Activated CD4-positive, alpha-beta T cell treated with anti-CD3 and anti-CD28 coated beads, Interleukin-2, amount 10 ng/mL, durations not matched to agents 7 days and 5 days (primary cell): ENCODE data around the gene ACADVL. TPM values are rescaled to one million over a fixed set of nuclear protein-coding genes. Genes with fewer than 3 reads are reported as not detected.

ENCODE experiments used
- CTCF ChIA-PET: fragments of 350-600 bp; sonication (Branson Sonifier 250); formaldehyde crosslinking; loops from one replicate; lab custom pipeline; 2021; ENCODE audit warnings: antibody characterized with exemption; lab: Charles Lee
- POLR2A ChIA-PET: fragments of 350-600 bp; sonication (Branson Sonifier 250); formaldehyde crosslinking; loops from one replicate; lab custom pipeline; 2021; ENCODE audit warnings: antibody characterized with exemption; lab: Charles Lee
- DNase-seq: peaks from one replicate; pipeline ENCODE4 v3.0.0-alpha.2; 2020
- H3K27ac Mint-ChIP-seq: one replicate; pipeline ENCODE4 v1.8.0; 2021; ENCODE audit warnings: mild to moderate bottlenecking, moderate library complexity, mixed read lengths
- H3K27me3 Mint-ChIP-seq: one replicate; pipeline ENCODE4 v1.8.0; 2021; ENCODE audit warnings: mixed read lengths
- H3K36me3 Mint-ChIP-seq: one replicate; pipeline ENCODE4 v1.8.0; 2021; ENCODE audit warnings: low read depth, mixed read lengths
- H3K4me1 Mint-ChIP-seq: one replicate; pipeline ENCODE4 v1.8.0; 2021; ENCODE audit warnings: mixed read lengths
- H3K4me3 Mint-ChIP-seq: one replicate; pipeline ENCODE4 v1.8.0; 2021; ENCODE audit warnings: mild to moderate bottlenecking, moderate library complexity, mixed read lengths
- H3K9me3 Mint-ChIP-seq: one replicate; pipeline ENCODE4 v1.8.0; 2021; ENCODE audit warnings: mixed read lengths
- total RNA-seq, 2 experiments: library from RNA; stranded (reverse); gene quantifications; one replicate each; pipeline ENCODE4 v1.2.3, GENCODE V29; 2021

Gene ACADVL
- total RNA-seq, 2 experiments from 2014 or later: 338 to 370 TPM

- CTCF ChIA-PET: interaction anchor here (0.8 to 2.5 kb wide), 3 partner anchors 10 to 44 kb away, joined by 3 to 11 read pairs (median 3); partner anchors contain the start of gene GABARAP
- peak; percentile 100 for DNase-seq
- Mint-ChIP-seq H3K36me3 (peaks cover 20% of the 10 kb centered on the region), H3K27ac (peak within 1 kb of the TSS; percentile 99), H3K9me3 (no peaks in the 10 kb centered on the region), H3K4me3 (peak within 1 kb of the TSS; percentile 95), H3K4me1 (peaks cover 45% of the 10 kb centered on the region), H3K27me3 (no peaks in the 10 kb centered on the region)
- POLR2A ChIA-PET: no interaction called here
Measured at GRCh38 chr17:7251661-7252175, 32.0 kb downstream of the ACADVL start, which contains the start of gene CTDNEP1. Gene CTDNEP1, minus strand, starts transcription at chr17:7251734. Its CDS starts 438 bp downstream, at chr17:7251296.

GRCh38 chr17:7252176-7253043 is 32.7 kb downstream of the ACADVL start, which contains the start of gene ELP5:
Gene ELP5, plus strand, starts transcription at chr17:7252215. Its CDS starts 336 bp downstream, at chr17:7252551.
- Mint-ChIP-seq H3K4me3 (peak within 1 kb of the TSS; percentile 95), H3K36me3 (peaks cover 18% of the 10 kb centered on the region), H3K4me1 (peaks cover 47% of the 10 kb centered on the region), H3K27ac (peak within 1 kb of the TSS; percentile 99), H3K9me3 (no peaks in the 10 kb centered on the region), H3K27me3 (no peaks in the 10 kb centered on the region)
- ChIA-PET CTCF (interaction anchor here (1.0 to 2.5 kb wide), 2 partner anchors 11 to 40 kb away, joined by 3 to 11 read pairs; partner anchors contain the start of gene GABARAP), POLR2A (no interaction called here)
- peak; percentile 93 for DNase-seq

- Mint-ChIP-seq H3K4me1 (peaks cover 47% of the 10 kb centered on the region), H3K27me3 (no peaks in the 10 kb centered on the region), H3K36me3 (peaks cover 18% of the 10 kb centered on the region), H3K4me3 (peak overlapping the region; percentile 94), H3K9me3 (no peaks in the 10 kb centered on the region), H3K27ac (peak overlapping the region; percentile 99)
- ChIA-PET CTCF (no interaction called here), POLR2A (no interaction called here)
- DNase-seq: no peak
Measured at GRCh38 chr17:7253082-7253481, 33.3 kb downstream of the ACADVL start.

GRCh38 chr17:7254511-7254910 is 34.8 kb downstream of the ACADVL start:
- POLR2A ChIA-PET: no interaction called here

GRCh38 chr17:7256766-7257456 is 37.2 kb downstream of the ACADVL start:
- H3K36me3 Mint-ChIP-seq: peaks cover 24% of the 10 kb centered on the region
- POLR2A ChIA-PET: no interaction called here
- H3K4me3 Mint-ChIP-seq: no peak overlapping the region
- peaks cover 3% of the 10 kb centered on the region for H3K27me3 Mint-ChIP-seq
- CTCF ChIA-PET: interaction anchor here (0.6 to 1.2 kb wide), 5 partner anchors 10 to 37 kb away, joined by 3 read pairs; no protein-coding TSS in a partner anchor
- no peaks in the 10 kb centered on the region for H3K9me3 Mint-ChIP-seq
- H3K27ac Mint-ChIP-seq: no peak overlapping the region
- DNase-seq: no peak
- peaks cover 34% of the 10 kb centered on the region for H3K4me1 Mint-ChIP-seq

More at GRCh38 chr17:7254511-7254910, 34.8 kb downstream of the ACADVL start:
- H3K4me3 Mint-ChIP-seq: peak overlapping the region; percentile 32
- H3K9me3 Mint-ChIP-seq: no peaks in the 10 kb centered on the region
- no peaks in the 10 kb centered on the region for H3K27me3 Mint-ChIP-seq
- no peak for DNase-seq
- peaks cover 22% of the 10 kb centered on the region for H3K36me3 Mint-ChIP-seq
- CTCF ChIA-PET: interaction anchor here (0.6 to 1.1 kb wide), 4 partner anchors 8 to 432 kb away, joined by 3 to 5 read pairs (median 3); partner anchors contain the start of gene TP53
- peaks cover 36% of the 10 kb centered on the region for H3K4me1 Mint-ChIP-seq
- H3K27ac Mint-ChIP-seq: peak overlapping the region; percentile 50

- ChIA-PET POLR2A (interaction anchor here (1.1 kb wide), 1 partner anchor 10 kb away, joined by 3 read pairs; no protein-coding TSS in a partner anchor), CTCF (interaction anchor here (0.6 to 1.0 kb wide), 3 partner anchors 21 to 140 kb away, joined by 3 to 5 read pairs (median 3); no protein-coding TSS in a partner anchor)
- DNase-seq: no peak
- no peak overlapping the region for H3K27ac Mint-ChIP-seq
- peaks cover 38% of the 10 kb centered on the region for H3K4me1 Mint-ChIP-seq
- peaks cover 20% of the 10 kb centered on the region for H3K27me3 Mint-ChIP-seq
- H3K36me3 Mint-ChIP-seq: peaks cover 23% of the 10 kb centered on the region
- H3K9me3 Mint-ChIP-seq: no peaks in the 10 kb centered on the region
- H3K4me3 Mint-ChIP-seq: no peak overlapping the region
Measured at GRCh38 chr17:7258731-7259554, 39.2 kb downstream of the ACADVL start.

- CTCF ChIA-PET: interaction anchor here (0.7 to 1.0 kb wide), 2 partner anchors 22 to 65 kb away, joined by 3 to 5 read pairs; no protein-coding TSS in a partner anchor
- H3K36me3 Mint-ChIP-seq: peaks cover 17% of the 10 kb centered on the region
- no peak overlapping the region for H3K27ac Mint-ChIP-seq
- H3K9me3 Mint-ChIP-seq: no peaks in the 10 kb centered on the region
- no peak for DNase-seq
- POLR2A ChIA-PET: interaction anchor here (1.1 kb wide), 1 partner anchor 10 kb away, joined by 3 read pairs; no protein-coding TSS in a partner anchor
- no peak overlapping the region for H3K4me3 Mint-ChIP-seq
- H3K4me1 Mint-ChIP-seq: peaks cover 37% of the 10 kb centered on the region
- H3K27me3 Mint-ChIP-seq: peaks cover 26% of the 10 kb centered on the region
Measured at GRCh38 chr17:7259555-7259889, 39.8 kb downstream of the ACADVL start.

GRCh38 chr17:7260151-7260550 is 40.4 kb downstream of the ACADVL start:
- Mint-ChIP-seq H3K27me3 (peaks cover 27% of the 10 kb centered on the region), H3K27ac (no peak overlapping the region), H3K36me3 (peaks cover 13% of the 10 kb centered on the region), H3K4me1 (peaks cover 33% of the 10 kb centered on the region), H3K4me3 (no peak overlapping the region), H3K9me3 (no peaks in the 10 kb centered on the region)
- ChIA-PET CTCF (interaction anchor here (1.0 kb wide), 1 partner anchor 64 kb away, joined by 5 read pairs; no protein-coding TSS in a partner anchor), POLR2A (interaction anchor here (1.1 kb wide), 1 partner anchor 11 kb away, joined by 3 read pairs; no protein-coding TSS in a partner anchor)
- DNase-seq: no peak

GRCh38 chr17:7260651-7261378 is 41.1 kb downstream of the ACADVL start:
- Mint-ChIP-seq H3K27me3 (peaks cover 27% of the 10 kb centered on the region), H3K4me3 (peak overlapping the region; percentile 41), H3K4me1 (peaks cover 33% of the 10 kb centered on the region), H3K27ac (peak overlapping the region; percentile 31), H3K36me3 (peaks cover 13% of the 10 kb centered on the region), H3K9me3 (no peaks in the 10 kb centered on the region)
- DNase-seq: peak; percentile 39
- POLR2A ChIA-PET: no interaction called here
- CTCF ChIA-PET: no interaction called here

GRCh38 chr17:7261379-7262191 is 41.8 kb downstream of the ACADVL start:
- Mint-ChIP-seq H3K27ac (no peak overlapping the region), H3K36me3 (peaks cover 9% of the 10 kb centered on the region), H3K4me1 (peaks cover 29% of the 10 kb centered on the region), H3K9me3 (no peaks in the 10 kb centered on the region), H3K27me3 (peaks cover 30% of the 10 kb centered on the region), H3K4me3 (peak overlapping the region; percentile 49)
- POLR2A ChIA-PET: interaction anchor here (0.5 kb wide), 1 partner anchor 88 kb away, joined by 4 read pairs; no protein-coding TSS in a partner anchor
- DNase-seq: no peak
- CTCF ChIA-PET: no interaction called here
